Suprapubic skin (tissue), 4 donors: ENCODE data around the gene STRADB.
"Not testable (repeated sequence)": the region's sequence is repeated elsewhere in the genome, so short reads cannot be mapped to it uniquely, and the experiment has no call there.

Experiments used
- CTCF ChIP-seq, 2 donors: fragments of 200-600 bp in 1 of 2; fragments of 450-650 bp in 1 of 2; sonication (generic) in 1 of 2; IDR thresholded peaks; one replicate each; pipeline ENCODE4 v1.5.1; 2016 to 2019; ENCODE audit warnings: antibody characterized with exemption in 2 of 2, mild to moderate bottlenecking in 1 of 2, moderate library complexity in 1 of 2
- EP300 ChIP-seq: sonication (generic); formaldehyde crosslinking; IDR thresholded peaks from one replicate; pipeline ENCODE4 v1.6.1; 2017; ENCODE audit warnings: antibody characterized with exemption
- POLR2A ChIP-seq, 2 donors: fragments of 450-650 bp; IDR thresholded peaks; one replicate each; pipeline ENCODE4 v1.6.1; 2017; ENCODE audit warnings: antibody characterized with exemption in 2 of 2, mild to moderate bottlenecking in 2 of 2, moderate library complexity in 2 of 2
- POLR2AphosphoS5 ChIP-seq, 3 donors: sonication (generic); formaldehyde crosslinking; IDR thresholded peaks; one replicate each; pipeline ENCODE4 v1.6.1; 2017; ENCODE audit warnings: antibody characterized with exemption in 3 of 3

- not testable (repeated sequence) for TF ChIP-seq POLR2A (IDR thresholded peaks at IDR 0.05); CTCF (IDR thresholded peaks at IDR 0.05); POLR2AphosphoS5 (IDR thresholded peaks at IDR 0.05); EP300
These were observed 23.2 kb upstream of the STRADB start for GRCh38 chr2:201428366-201428765.
